Measurements from ENCODE around the gene C1QL4. TPM values are rescaled to one million over a fixed set of nuclear protein-coding genes. Genes with fewer than 3 reads are reported as not detected.

The C1QL4 gene
- total and polyA plus RNA-seq, 2 of the 8 experiments (the other 6 are each of a cell fraction or from before 2014, with no cell fraction given) = 0.28 to 0.63 TPM

DNA sequence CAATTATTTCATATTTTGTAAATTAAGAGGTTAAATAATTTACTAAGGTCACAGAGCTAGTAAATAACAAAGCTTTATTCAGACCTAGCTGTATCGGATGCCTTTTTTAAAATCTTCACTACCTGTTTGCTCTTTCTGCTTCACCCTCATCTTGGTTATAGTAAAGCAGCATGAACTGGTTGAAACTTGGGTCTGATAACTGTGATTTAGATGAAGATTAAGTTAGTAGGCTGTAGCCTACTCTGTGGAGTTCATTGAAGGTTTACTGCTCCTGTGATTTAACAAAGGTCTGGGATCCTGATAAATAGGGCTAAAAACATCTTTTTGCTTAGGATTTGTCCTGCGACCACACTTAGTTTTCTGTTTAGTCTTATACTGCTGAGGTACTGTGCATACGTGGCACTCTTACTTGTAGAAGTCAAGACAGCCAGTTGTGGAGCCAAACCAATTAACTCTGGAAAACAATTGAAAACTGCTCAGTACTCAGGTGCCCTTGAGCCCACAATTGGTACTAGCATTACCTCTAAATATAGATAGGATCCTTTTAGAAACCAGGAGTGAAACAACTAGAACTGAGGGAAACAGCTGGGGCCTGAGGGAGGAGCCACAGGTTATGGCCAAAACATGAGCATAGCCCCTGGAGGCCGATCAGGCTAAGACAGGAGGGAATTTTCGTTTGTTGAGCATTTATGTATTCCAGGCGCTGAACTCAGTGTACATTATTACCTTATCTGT is 32.6 kb upstream of the C1QL4 start:
- Histone ChIP-seq H3K9ac (replicated peaks in 1 of 4; ENCODE audit: extremely low read depth in 1 of 4, low read depth in 3 of 4, low read length in 3 of 4) (no peak overlapping the region), H2BK12ac (ENCODE audit: low read depth, low read length) (no peak overlapping the region)
- POLR2A ChIA-PET (ENCODE audit: partially characterized antibody) = interaction anchor here (1.5 kb wide), 1 partner anchor 11 kb away, joined by 6 read pairs; no protein-coding TSS in a partner anchor

More for the DNA sequence above, 32.6 kb upstream of the C1QL4 start:
- Histone ChIP-seq H4K8ac (ENCODE audit: extremely low read depth, insufficient read depth, low read length) (no peak overlapping the region), H3K36me3 (ENCODE audit: control insufficient read depth in 2 of 4, insufficient read depth in 4 of 4, low read length in 3 of 4) (no peaks in the 10 kb centered on the region), H3K79me2 (ENCODE audit: control insufficient read depth in 1 of 2, insufficient read depth in 2 of 2, low read length in 2 of 2) (peaks cover 4 to 54% of the 10 kb centered on the region in 2 experiments), H3K23ac (ENCODE audit: insufficient read length) (no peak overlapping the region), H4K20me1 (replicated peaks in 1 of 2; ENCODE audit: control insufficient read depth in 1 of 2, insufficient read depth in 2 of 2, low read length in 2 of 2) (no peaks in the 10 kb centered on the region), H3K9me3 (ENCODE audit: insufficient read depth in 2 of 2, low read depth in 1 of 2, low read length in 1 of 2) (no peaks in the 10 kb centered on the region), H2BK15ac (ENCODE audit: low read length) (no peak overlapping the region), H2BK5ac (ENCODE audit: low read depth, low read length) (no peak overlapping the region), H3K4ac (replicated peaks; ENCODE audit: insufficient read length, low read depth, low read length) (no peak overlapping the region), H2BK20ac (ENCODE audit: low read length) (no peak overlapping the region), H3K14ac (ENCODE audit: insufficient read length) (no peak overlapping the region), H3K4me2 (ENCODE audit: insufficient read depth in 1 of 2, low read depth in 2 of 2, low read length in 2 of 2) (no peak overlapping the region), H3K27me3 (replicated peaks in 1 of 4; ENCODE audit: control insufficient read depth in 3 of 4, extremely low read depth in 1 of 4, insufficient read depth in 3 of 4, low read length in 3 of 4) (peaks cover 0 to 3% (median 0%) of the 10 kb centered on the region in 4 experiments; a peak in 3 of 7 replicates), H3K4me3 (ENCODE audit: extremely low read depth in 1 of 4, insufficient read depth in 2 of 4, low read depth in 3 of 4, low read length in 4 of 4) (no peak overlapping the region), H3K4me1 (replicated peaks in 1 of 4; ENCODE audit: control insufficient read depth in 3 of 4, insufficient read depth in 4 of 4, low read length in 3 of 4) (peaks cover 0 to 8% (median 2%) of the 10 kb centered on the region in 4 experiments; a peak in 3 of 7 replicates), H4K91ac (replicated peaks; ENCODE audit: insufficient read length, low read length) (no peak overlapping the region), H3K79me1 (ENCODE audit: low read depth, low read length) (0 out of 2 replicates have a peak, but pooled peaks cover 3% of the 10 kb centered on the region), H3K56ac (replicated peaks; ENCODE audit: insufficient read length, low read depth, low read length) (no peak overlapping the region), H3K23me2 (ENCODE audit: low read depth, low read length) (peaks cover 9% of the 10 kb centered on the region), H4K5ac (ENCODE audit: insufficient read length, low read depth, low read length) (no peak overlapping the region), H2AFZ (ENCODE audit: low read length) (no peak overlapping the region), H2BK120ac (replicated peaks; ENCODE audit: low read depth, low read length) (no peak overlapping the region), H3K27ac (ENCODE audit: low read depth, low read length) (no peak overlapping the region), H2AK5ac (ENCODE audit: low read depth, low read length) (no peak overlapping the region), H3K18ac (ENCODE audit: extremely low read depth, low read length) (no peak overlapping the region)
- CTCF ChIA-PET (ENCODE audit: partially characterized antibody) = interaction anchor here (0.6 to 26.7 kb wide), 12 partner anchors 12 to 211 kb away, joined by 3 to 538 read pairs (median 4); partner anchors contain the start of gene DNAJC22
- FAIRE-seq (no peak), DNase-seq (ENCODE audit: low read depth in 1 of 2, low spot score in 2 of 2) (no peak)
- TF ChIP-seq, protein P1, sequence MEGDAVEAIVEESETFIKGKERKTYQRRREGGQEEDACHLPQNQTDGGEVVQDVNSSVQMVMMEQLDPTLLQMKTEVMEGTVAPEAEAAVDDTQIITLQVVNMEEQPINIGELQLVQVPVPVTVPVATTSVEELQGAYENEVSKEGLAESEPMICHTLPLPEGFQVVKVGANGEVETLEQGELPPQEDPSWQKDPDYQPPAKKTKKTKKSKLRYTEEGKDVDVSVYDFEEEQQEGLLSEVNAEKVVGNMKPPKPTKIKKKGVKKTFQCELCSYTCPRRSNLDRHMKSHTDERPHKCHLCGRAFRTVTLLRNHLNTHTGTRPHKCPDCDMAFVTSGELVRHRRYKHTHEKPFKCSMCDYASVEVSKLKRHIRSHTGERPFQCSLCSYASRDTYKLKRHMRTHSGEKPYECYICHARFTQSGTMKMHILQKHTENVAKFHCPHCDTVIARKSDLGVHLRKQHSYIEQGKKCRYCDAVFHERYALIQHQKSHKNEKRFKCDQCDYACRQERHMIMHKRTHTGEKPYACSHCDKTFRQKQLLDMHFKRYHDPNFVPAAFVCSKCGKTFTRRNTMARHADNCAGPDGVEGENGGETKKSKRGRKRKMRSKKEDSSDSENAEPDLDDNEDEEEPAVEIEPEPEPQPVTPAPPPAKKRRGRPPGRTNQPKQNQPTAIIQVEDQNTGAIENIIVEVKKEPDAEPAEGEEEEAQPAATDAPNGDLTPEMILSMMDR (IDR thresholded peaks at IDR 0.05; ENCODE audit: control extremely low read depth in 1 of 3, insufficient read depth in 1 of 3, low read depth in 1 of 3, low read length in 3 of 3) = peak; percentile 22 to 47 (median 30); a peak in 3 of 4 replicates
- no peak for TF ChIP-seq EP300 (IDR thresholded peaks at IDR 0.05; ENCODE audit: borderline replicate concordance in 1 of 2, low read depth in 2 of 2, low read length in 2 of 2)
- WGBS, 2 experiments (ENCODE audit: extremely low coverage in 1 of 2, insufficient coverage in 1 of 2, insufficient read length in 1 of 2, insufficient replicate concordance in 2 of 2, low coverage in 1 of 2, low lambda C conversion rate in 2 of 2, missing lambda C conversion rate in 1 of 2) = 75% methylated on average over 6 of the region's 6 CpGs; no CpG with 5 or more reads in 1 of the 2 experiments

Data from H1 (cell line).